Tracheal epithelial cell (primary cell): ENCODE measurements around the gene GPR141. TPM values are rescaled to one million over a fixed set of nuclear protein-coding genes. Genes with fewer than 3 reads are reported as not detected.

Experiments
- total RNA-seq: library from RNA; depleted of rRNA; stranded (reverse); fragments of >200 nt; gene quantifications from 2 replicates; pipeline ENCODE4 v1.2.1, GENCODE V29; 2014

GPR141 gene, protein sequence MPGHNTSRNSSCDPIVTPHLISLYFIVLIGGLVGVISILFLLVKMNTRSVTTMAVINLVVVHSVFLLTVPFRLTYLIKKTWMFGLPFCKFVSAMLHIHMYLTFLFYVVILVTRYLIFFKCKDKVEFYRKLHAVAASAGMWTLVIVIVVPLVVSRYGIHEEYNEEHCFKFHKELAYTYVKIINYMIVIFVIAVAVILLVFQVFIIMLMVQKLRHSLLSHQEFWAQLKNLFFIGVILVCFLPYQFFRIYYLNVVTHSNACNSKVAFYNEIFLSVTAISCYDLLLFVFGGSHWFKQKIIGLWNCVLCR
- total RNA-seq: 0.24 TPM in 1 of 2 replicates, not detected in the other

DNA sequence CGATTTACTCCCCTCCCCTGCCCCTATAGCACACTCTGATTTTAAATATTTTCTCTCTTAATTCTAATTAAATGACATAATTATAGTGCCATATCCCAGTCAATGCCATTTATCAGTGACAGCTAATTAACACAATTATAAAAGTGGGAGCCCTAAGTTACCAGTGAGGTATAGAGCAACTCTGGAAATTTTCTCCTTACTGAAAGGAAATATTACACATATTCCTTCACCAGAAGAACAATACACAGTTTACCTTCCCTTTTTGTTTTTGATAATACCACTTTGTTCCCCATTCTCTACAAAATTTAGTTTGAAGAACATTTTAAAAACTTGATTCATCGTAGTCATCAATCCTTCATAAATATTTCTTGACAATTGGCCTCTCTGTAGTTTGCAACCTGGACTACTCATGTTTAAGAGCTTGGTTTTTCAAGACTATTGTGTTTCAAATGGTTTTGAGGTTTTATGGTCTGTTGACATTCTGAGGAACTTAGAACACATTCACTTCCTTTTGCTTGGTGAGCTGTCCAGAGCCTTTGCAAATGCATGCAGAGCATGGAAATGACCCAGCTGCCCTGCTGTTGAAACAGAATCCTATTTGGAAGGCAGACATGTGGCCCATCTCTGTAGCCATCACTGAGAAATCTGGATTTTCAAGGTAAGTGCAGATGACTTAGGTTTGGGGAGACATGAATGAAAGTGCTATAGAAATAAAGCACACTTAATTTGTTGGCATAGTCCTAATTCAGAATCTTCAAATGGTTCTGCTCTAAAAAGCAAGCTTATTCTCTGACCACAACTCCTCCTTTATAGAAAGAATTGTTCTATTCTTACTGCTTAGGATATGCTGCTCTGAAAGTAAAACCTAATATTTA, at the start of gene GPR141:
Gene GPR141, plus strand, starts transcription at position 521 of the 875 bp plus-strand sequence. CDS start 56,628 bp downstream, outside the sequence.

Other genes with a start within 250 kb of the GPR141 start
- gene ELMO1, start 234.9 kb upstream of the GPR141 start, total RNA-seq: 1.4 TPM in 1 of 2 replicates, not detected in the other
- not detected in 2 replicates for gene NME8, start 164.8 kb downstream of the GPR141 start, total RNA-seq
- gene SFRP4, start 233.1 kb downstream of the GPR141 start, total RNA-seq: under 0.01 TPM in 1 of 2 replicates, not detected in the other
- gene EPDR1, start 236.9 kb downstream of the GPR141 start, total RNA-seq: 16.4 and 20.0 TPM in 2 replicates